Measurements from ENCODE around the gene SERGEF.

Gene SERGEF

GRCh38 chr11:17813391-17814059 is 199.3 kb downstream of the SERGEF start:
- H3K4me1 ChIP-seq (ENCODE audit: insufficient read depth, poor library complexity, severe bottlenecking): no peaks in the 10 kb centered on the region
- no peaks in the 10 kb centered on the region for H3K27me3 ChIP-seq (ENCODE audit: insufficient read depth, poor library complexity, severe bottlenecking)
- TF ChIP-seq, protein P1, sequence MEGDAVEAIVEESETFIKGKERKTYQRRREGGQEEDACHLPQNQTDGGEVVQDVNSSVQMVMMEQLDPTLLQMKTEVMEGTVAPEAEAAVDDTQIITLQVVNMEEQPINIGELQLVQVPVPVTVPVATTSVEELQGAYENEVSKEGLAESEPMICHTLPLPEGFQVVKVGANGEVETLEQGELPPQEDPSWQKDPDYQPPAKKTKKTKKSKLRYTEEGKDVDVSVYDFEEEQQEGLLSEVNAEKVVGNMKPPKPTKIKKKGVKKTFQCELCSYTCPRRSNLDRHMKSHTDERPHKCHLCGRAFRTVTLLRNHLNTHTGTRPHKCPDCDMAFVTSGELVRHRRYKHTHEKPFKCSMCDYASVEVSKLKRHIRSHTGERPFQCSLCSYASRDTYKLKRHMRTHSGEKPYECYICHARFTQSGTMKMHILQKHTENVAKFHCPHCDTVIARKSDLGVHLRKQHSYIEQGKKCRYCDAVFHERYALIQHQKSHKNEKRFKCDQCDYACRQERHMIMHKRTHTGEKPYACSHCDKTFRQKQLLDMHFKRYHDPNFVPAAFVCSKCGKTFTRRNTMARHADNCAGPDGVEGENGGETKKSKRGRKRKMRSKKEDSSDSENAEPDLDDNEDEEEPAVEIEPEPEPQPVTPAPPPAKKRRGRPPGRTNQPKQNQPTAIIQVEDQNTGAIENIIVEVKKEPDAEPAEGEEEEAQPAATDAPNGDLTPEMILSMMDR (IDR thresholded peaks at IDR 0.05; ENCODE audit: poor library complexity, severe bottlenecking): no peak
- ATAC-seq (ENCODE audit: low read depth) (peak; percentile 49; the same call in 1 of the 3 replicates), DNase-seq (ENCODE audit: low spot score) (no peak)
- no peaks in the 10 kb centered on the region for H3K9me3 ChIP-seq (ENCODE audit: severe bottlenecking)
- no peak overlapping the region for H3K4me3 ChIP-seq (ENCODE audit: severe bottlenecking)
- H3K27ac ChIP-seq (ENCODE audit: poor library complexity, severe bottlenecking): no peak overlapping the region
- no peaks in the 10 kb centered on the region for H3K36me3 ChIP-seq (ENCODE audit: low read depth)

DNA sequence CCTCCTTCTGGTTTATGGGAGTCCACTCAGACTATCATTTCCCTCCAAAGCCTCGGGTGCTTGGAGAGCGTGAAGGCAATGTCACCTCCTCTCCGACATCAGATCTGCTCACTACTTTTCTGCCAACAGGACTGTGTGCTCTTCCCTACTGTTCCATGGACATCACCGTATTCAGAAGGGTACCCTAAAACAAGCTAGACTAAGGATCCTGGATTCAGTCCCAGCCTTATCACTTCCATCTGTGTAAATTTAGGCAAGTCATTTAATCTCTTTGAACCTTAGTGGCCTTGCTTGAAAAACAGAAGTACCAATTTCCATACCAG is 200.0 kb downstream of the SERGEF start:
- ATAC-seq (ENCODE audit: low read depth): no peak
- H3K27ac ChIP-seq (ENCODE audit: poor library complexity, severe bottlenecking): no peak overlapping the region

DNA sequence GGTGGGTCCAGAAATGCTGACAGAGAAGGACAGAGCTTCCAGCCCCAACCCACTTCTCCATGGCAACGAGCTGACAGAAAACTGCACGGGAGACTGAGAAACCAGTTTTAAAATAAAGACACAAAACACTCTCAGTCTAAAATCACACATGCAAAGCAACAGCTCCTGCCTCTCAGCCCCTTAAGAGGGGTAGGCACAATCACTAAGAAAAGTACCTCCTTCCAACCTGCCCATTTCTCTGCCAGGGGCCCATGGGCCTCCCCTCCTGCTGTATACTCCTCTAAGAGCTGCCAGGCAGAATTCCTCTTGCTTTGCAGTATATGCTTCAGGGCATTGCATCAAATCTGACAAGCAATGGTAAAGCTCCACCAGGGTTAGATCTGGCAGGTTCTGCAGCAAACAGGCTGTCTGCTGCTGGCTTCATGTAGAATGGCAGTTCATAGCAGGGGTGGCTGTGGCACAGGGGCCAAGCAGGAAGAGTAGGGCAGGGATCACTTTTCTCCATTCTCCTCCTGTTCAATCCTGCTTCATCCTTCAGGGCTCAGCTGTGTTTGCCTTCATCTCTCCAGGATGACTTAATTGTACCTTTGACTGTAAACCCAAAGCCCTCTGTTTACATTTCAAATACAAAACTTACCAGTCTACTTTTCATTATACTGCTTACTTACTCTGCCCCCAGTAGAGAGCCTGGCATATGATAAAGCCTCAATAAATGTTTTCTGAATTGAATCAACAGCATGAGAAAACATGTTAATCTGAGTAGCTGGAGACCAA is 200.6 kb downstream of the SERGEF start:
- no peak overlapping the region for H3K27ac ChIP-seq (ENCODE audit: poor library complexity, severe bottlenecking)
- ATAC-seq (ENCODE audit: low read depth) (no peak), DNase-seq (ENCODE audit: low spot score) (no peak)
- H3K4me3 ChIP-seq (ENCODE audit: severe bottlenecking): no peak overlapping the region
- H3K36me3 ChIP-seq (ENCODE audit: low read depth): no peaks in the 10 kb centered on the region
- H3K9me3 ChIP-seq (ENCODE audit: severe bottlenecking): no peaks in the 10 kb centered on the region
- no peaks in the 10 kb centered on the region for H3K4me1 ChIP-seq (ENCODE audit: insufficient read depth, poor library complexity, severe bottlenecking)
- TF ChIP-seq, protein P1 (IDR thresholded peaks at IDR 0.05; ENCODE audit: poor library complexity, severe bottlenecking): no peak
- H3K27me3 ChIP-seq (ENCODE audit: insufficient read depth, poor library complexity, severe bottlenecking): no peaks in the 10 kb centered on the region

More for the DNA sequence above, 200.0 kb downstream of the SERGEF start:
- H3K9me3 ChIP-seq (ENCODE audit: severe bottlenecking): no peaks in the 10 kb centered on the region
- H3K27me3 ChIP-seq (ENCODE audit: insufficient read depth, poor library complexity, severe bottlenecking): no peaks in the 10 kb centered on the region
- TF ChIP-seq, protein P1 (IDR thresholded peaks at IDR 0.05; ENCODE audit: poor library complexity, severe bottlenecking): no peak
- no peak overlapping the region for H3K4me3 ChIP-seq (ENCODE audit: severe bottlenecking)
- H3K36me3 ChIP-seq (ENCODE audit: low read depth): no peaks in the 10 kb centered on the region
- no peaks in the 10 kb centered on the region for H3K4me1 ChIP-seq (ENCODE audit: insufficient read depth, poor library complexity, severe bottlenecking)
- no peak for DNase-seq (ENCODE audit: low spot score)

GRCh38 chr11:17811352-17811751 is 201.5 kb downstream of the SERGEF start:
- Histone ChIP-seq H3K36me3 (ENCODE audit: low read depth) (no peaks in the 10 kb centered on the region), H3K9me3 (ENCODE audit: severe bottlenecking) (no peaks in the 10 kb centered on the region), H3K4me3 (ENCODE audit: severe bottlenecking) (no peak overlapping the region), H3K27me3 (ENCODE audit: insufficient read depth, poor library complexity, severe bottlenecking) (no peaks in the 10 kb centered on the region), H3K27ac (ENCODE audit: poor library complexity, severe bottlenecking) (no peak overlapping the region), H3K4me1 (ENCODE audit: insufficient read depth, poor library complexity, severe bottlenecking) (no peaks in the 10 kb centered on the region)
- TF ChIP-seq, protein P1 (IDR thresholded peaks at IDR 0.05; ENCODE audit: poor library complexity, severe bottlenecking): no peak
- DNase-seq (ENCODE audit: low spot score) (no peak), ATAC-seq (ENCODE audit: low read depth) (no peak)

DNA sequence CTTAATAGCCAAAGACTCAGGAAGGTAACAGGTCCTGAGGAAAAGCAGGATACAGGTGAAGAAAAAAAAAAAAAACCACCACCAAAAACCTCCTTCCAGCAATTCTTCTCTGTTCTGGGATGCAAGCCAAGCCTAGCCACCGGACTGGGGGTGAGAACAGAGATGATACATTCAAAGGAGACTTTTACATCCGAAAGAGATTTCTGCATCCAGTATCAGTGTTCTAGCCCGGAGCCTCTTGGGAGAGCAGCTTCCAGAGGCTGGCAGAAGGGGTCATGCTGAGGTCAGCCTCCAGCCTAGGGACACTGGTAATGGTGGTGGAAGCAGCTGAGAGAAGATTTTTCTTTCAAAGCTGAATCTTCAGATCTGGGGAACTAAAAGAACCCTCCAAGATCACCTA is 202.1 kb downstream of the SERGEF start:
- TF ChIP-seq, protein P1 (IDR thresholded peaks at IDR 0.05; ENCODE audit: poor library complexity, severe bottlenecking): no peak
- H3K27me3 ChIP-seq (ENCODE audit: insufficient read depth, poor library complexity, severe bottlenecking): no peaks in the 10 kb centered on the region
- DNase-seq (ENCODE audit: low spot score): no peak
- ATAC-seq (ENCODE audit: low read depth): no peak
- no peaks in the 10 kb centered on the region for H3K36me3 ChIP-seq (ENCODE audit: low read depth)
- no peaks in the 10 kb centered on the region for H3K9me3 ChIP-seq (ENCODE audit: severe bottlenecking)
- H3K27ac ChIP-seq (ENCODE audit: poor library complexity, severe bottlenecking): no peak overlapping the region
- H3K4me3 ChIP-seq (ENCODE audit: severe bottlenecking): no peak overlapping the region
- no peaks in the 10 kb centered on the region for H3K4me1 ChIP-seq (ENCODE audit: insufficient read depth, poor library complexity, severe bottlenecking)
